ENCODE results near the gene GGA2. TPM values are rescaled to one million over a fixed set of nuclear protein-coding genes. Genes with fewer than 3 reads are reported as not detected.
A peak's percentile ranks its signal among the peaks of the same experiment; 100 is the strongest.

Gene GGA2, protein sequence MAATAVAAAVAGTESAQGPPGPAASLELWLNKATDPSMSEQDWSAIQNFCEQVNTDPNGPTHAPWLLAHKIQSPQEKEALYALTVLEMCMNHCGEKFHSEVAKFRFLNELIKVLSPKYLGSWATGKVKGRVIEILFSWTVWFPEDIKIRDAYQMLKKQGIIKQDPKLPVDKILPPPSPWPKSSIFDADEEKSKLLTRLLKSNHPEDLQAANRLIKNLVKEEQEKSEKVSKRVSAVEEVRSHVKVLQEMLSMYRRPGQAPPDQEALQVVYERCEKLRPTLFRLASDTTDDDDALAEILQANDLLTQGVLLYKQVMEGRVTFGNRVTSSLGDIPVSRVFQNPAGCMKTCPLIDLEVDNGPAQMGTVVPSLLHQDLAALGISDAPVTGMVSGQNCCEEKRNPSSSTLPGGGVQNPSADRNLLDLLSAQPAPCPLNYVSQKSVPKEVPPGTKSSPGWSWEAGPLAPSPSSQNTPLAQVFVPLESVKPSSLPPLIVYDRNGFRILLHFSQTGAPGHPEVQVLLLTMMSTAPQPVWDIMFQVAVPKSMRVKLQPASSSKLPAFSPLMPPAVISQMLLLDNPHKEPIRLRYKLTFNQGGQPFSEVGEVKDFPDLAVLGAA
- 100 to 1,000 TPM in 1 of 2 donors, 10 to 100 TPM in 1; 75.7 to 105 TPM for total RNA-seq

DNA sequence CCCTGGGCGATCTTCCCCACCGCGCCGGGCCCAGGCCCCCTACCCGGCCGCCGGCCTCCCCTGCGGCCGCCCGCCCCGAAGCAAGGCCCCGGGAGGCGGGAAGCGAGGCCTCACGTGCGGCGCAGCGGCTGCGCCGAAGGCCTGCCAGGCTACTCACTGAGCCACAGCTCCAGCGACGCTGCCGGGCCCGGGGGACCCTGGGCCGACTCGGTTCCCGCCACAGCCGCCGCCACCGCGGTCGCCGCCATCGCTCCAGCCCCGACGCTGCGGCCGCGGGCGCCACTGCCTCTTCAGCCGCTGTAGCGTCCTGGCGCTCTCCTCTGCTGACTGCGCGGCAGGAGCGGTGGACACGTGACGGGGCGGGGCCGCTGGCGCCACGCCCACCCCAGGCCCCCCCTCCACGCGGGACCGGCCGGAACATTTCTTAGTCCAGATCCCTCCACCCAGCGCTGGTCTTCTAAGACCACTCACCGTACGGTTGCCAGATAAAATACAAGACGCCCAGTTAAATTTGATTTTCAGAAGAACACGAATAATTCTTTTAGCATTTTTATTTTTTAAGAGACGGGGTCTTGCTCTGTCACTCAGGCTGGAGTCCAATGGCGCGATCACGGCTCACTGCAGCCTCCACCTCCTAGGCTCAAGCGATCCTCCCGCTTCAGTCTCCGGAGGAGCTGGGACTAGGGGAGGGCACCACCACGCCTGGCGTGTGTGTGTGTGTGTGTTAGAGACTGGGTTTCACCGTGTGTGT lies at the start of gene GGA2:
Gene GGA2, minus strand, starts transcription at position 331 of the 751 bp plus-strand sequence. Its CDS starts 83 bp downstream, at position 248.
- no peaks in the 10 kb centered on the region for H3K9me3 ChIP-seq
- 1% methylated on average over 71 of the region's 71 CpGs for WGBS
- no peaks in the 10 kb centered on the region for H3K36me3 ChIP-seq
- peaks cover 3% of the 10 kb centered on the region for H3K4me1 ChIP-seq (replicated peaks)
- DNase-seq (ENCODE audit: low spot score): peak; percentile 81
- H3K4me3 ChIP-seq: peak within 1 kb of the TSS; percentile 80 to 97
- intact Hi-C loops (cut with DNase I): no loop called here
- peak within 1 kb of the TSS; percentile 83 to 86 for H3K27ac ChIP-seq
- TF ChIP-seq POLR2AphosphoS5 (IDR thresholded peaks at IDR 0.05) (peak; percentile 88), POLR2A (IDR thresholded peaks at IDR 0.05) (peak; percentile 97)
- TF ChIP-seq, protein P1, sequence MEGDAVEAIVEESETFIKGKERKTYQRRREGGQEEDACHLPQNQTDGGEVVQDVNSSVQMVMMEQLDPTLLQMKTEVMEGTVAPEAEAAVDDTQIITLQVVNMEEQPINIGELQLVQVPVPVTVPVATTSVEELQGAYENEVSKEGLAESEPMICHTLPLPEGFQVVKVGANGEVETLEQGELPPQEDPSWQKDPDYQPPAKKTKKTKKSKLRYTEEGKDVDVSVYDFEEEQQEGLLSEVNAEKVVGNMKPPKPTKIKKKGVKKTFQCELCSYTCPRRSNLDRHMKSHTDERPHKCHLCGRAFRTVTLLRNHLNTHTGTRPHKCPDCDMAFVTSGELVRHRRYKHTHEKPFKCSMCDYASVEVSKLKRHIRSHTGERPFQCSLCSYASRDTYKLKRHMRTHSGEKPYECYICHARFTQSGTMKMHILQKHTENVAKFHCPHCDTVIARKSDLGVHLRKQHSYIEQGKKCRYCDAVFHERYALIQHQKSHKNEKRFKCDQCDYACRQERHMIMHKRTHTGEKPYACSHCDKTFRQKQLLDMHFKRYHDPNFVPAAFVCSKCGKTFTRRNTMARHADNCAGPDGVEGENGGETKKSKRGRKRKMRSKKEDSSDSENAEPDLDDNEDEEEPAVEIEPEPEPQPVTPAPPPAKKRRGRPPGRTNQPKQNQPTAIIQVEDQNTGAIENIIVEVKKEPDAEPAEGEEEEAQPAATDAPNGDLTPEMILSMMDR (IDR thresholded peaks at IDR 0.05): peak in 2 of 4 experiments; percentile 18 to 36
- no peaks in the 10 kb centered on the region for H3K27me3 ChIP-seq (replicated peaks; ENCODE audit: insufficient read depth)

DNA sequence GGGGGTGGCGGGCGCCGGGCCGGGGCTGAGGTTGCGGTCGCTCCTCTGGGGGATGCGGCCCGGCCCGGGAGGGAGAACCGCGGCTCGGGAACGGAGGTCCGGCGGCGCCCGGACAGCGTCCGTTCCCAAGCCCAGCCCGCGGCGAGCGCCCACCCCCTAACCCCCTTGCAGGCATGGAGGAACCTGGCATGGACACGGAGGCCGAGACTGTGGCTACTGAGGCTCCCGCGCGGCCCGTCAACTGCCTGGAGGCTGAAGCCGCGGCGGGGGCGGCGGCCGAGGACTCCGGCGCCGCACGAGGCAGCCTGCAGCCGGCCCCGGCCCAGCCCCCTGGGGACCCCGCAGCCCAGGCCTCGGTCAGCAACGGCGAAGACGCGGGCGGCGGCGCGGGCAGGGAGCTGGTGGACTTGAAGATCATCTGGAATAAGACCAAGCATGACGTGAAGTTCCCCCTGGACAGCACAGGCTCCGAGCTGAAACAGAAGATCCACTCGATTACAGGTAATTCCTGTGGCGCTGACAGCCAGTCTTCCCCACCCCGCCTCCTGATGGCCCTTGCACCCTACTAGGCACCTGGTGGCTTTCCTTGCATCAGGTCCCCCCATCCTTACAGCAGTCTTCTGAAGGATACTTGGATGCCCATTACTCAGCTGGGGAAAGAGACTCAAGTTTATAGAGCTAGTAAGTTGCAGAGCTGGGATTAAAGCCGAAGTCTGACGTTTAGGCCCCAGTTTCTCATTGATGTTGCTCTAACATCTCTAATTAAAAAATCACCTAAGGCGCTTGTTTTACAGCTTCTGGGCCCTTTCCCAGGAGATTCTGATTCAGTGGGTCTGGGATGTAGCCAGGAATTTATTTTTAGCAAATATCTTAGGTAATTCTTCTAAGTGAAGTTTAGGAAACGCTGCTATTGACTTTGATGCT lies 47.7 kb upstream of the GGA2 start:
- H3K4me1 ChIP-seq (replicated peaks): no peaks in the 10 kb centered on the region
- intact Hi-C loops (cut with DNase I): loop anchor here (5.0 kb wide), 1 partner anchor 51 kb away; no protein-coding TSS in a partner anchor

DNA sequence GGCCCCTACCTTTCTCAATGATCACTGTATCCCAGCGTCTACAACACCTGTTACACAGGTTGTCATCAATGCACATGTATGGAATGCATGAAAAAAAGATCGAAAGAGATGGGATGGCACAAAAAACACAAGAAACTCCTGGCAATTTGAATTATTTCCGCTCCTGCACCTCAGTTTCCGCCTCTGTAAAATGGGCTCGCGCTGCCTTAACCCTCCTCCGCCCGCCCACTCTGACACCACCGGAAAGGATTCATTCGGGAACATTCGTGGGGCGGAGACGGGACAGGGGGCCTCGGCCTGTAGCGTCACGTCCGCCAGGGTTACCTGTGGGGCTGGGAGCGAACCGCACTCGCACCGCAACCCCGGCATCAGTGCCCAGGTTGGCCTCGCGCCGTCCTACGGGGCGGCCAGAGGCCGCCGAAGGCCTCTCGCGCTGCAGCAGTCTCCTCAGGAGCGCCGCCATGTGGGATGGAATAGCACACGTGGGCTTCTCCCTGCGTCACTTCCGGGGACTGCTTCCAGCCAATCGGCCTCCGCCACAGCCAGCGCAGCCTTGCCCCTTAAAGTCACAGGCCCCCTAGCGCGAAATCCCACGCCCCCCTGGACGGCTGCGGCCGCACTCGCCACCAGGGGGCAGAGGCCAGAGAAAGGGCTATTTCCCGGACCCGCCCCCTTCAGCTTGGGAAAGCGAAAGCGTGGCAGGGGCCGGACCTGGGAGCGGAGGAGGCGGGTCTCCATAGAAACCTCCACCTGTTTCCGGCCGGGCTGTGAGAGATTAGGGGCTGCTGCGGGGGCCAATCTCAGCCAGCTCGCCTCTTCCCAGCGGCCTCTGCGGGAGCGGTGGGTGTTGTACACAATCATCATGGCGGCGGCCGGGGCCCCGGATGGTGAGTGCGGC lies 46.8 kb upstream of the GGA2 start, which contains the start of the genes EARS2 and UBFD1:
Gene EARS2, minus strand, starts transcription at position 470 of the 898 bp plus-strand sequence. Its CDS starts 7 bp downstream, at position 463.
Gene UBFD1, plus strand, starts transcription at position 847 of the 898 bp plus-strand sequence. Its CDS starts 16 bp downstream, at position 863.
- DNase-seq (ENCODE audit: low spot score): peak; percentile 97
- no peaks in the 10 kb centered on the region for H3K27me3 ChIP-seq (replicated peaks; ENCODE audit: insufficient read depth)
- H3K4me3 ChIP-seq: peak within 1 kb of the TSS; percentile 68 to 99
- intact Hi-C loops (cut with DNase I): loop anchor here (5.0 kb wide), 1 partner anchor 50 kb away; no protein-coding TSS in a partner anchor
- H3K4me1 ChIP-seq (replicated peaks): no peaks in the 10 kb centered on the region
- WGBS: 2% methylated on average over 65 of the region's 65 CpGs
- H3K36me3 ChIP-seq: peaks cover 1 to 8% of the 10 kb centered on the region in 2 donors
- peak; percentile 53 for TF ChIP-seq POLR2A (IDR thresholded peaks at IDR 0.05)
- TF ChIP-seq, protein P1 (IDR thresholded peaks at IDR 0.05): peak; percentile 73 to 99 (median 98)
- peak; percentile 96 for TF ChIP-seq POLR2AphosphoS5 (IDR thresholded peaks at IDR 0.05)
- H3K27ac ChIP-seq: peak within 1 kb of the TSS; percentile 83 to 89
- H3K9me3 ChIP-seq: no peaks in the 10 kb centered on the region

More for the DNA sequence above, 47.7 kb upstream of the GGA2 start:
- Histone ChIP-seq H3K36me3 (peaks cover 9 to 14% of the 10 kb centered on the region in 2 donors), H3K4me3 (peak overlapping the region; percentile 68 to 99), H3K27me3 (replicated peaks; ENCODE audit: insufficient read depth) (no peaks in the 10 kb centered on the region), H3K27ac (peak overlapping the region; percentile 83 to 89), H3K9me3 (no peaks in the 10 kb centered on the region)
- TF ChIP-seq, protein P1 (IDR thresholded peaks at IDR 0.05): no peak
- under 1% methylated on average over 28 of the region's 60 CpGs for WGBS
- peak; percentile 16 for DNase-seq (ENCODE audit: low spot score)
